HepG2 (cell line): Measurements from ENCODE around the gene CCNG1. TPM values are rescaled to one million over a fixed set of nuclear protein-coding genes. Genes with fewer than 3 reads are reported as not detected.

Source experiments
- ATAC-seq: fragments of 200-7000 bp; cut with Tn5 transposase; 3 replicates; pipeline ENCODE4 v1.9.1; 2020; ENCODE audit warnings: mild to moderate bottlenecking, moderate library complexity
- BruUV-seq: library from RNA; stranded (reverse); fragments of 400-500 nt; replicated peaks from 2 replicates; lab custom pipeline; 2021; lab: Mats Ljungman, UMichigan
- CTCF ChIA-PET: fragments of 300-600 bp; formaldehyde crosslinking; extraction: SDS; loops from one replicate; lab custom pipeline; 2021; ENCODE audit warnings: low total read pairs, inconsistent platforms, low intra/inter-chr PET ratio; lab: Yijun Ruan, JAX
- POLR2A ChIA-PET: fragments of 350-600 bp; sonication (Branson Sonifier 250); formaldehyde crosslinking; loops from one replicate; lab custom pipeline; 2020; ENCODE audit warnings: antibody characterized with exemption, inconsistent platforms; lab: Yijun Ruan, JAX
- DNase-seq: peaks from one replicate; pipeline ENCODE4 v3.0.0-alpha.2; 2015; ENCODE audit warnings: low spot score
- FAIRE-seq: peaks from 3 replicates; lab custom pipeline; 2011; peaks lifted over from hg19 to GRCh38; lab: Jason Lieb, UNC
- H2AFZ ChIP-seq: one replicate; pipeline ENCODE4 v1.6.1; 2011; ENCODE audit warnings: low read length, inconsistent platforms
- H3K27ac ChIP-seq: fragments of 300-600 bp; 3 replicates; pipeline ENCODE4 v1.8.0; 2011; ENCODE audit warnings: mixed run types, mild to moderate bottlenecking, mixed read lengths, low read length, inconsistent platforms; ENCODE audit not compliant: insufficient read depth; ENCODE audit errors: extremely low read length
- H3K27me3 ChIP-seq, 2 experiments: fragments of 200-600 bp in 1 of 2; 2 replicates in 1 of 2; 3 replicates in 1 of 2; pipeline versions ENCODE4 v1.6.0 to v1.8.0; 2011; ENCODE audit warnings: low read length in 2 of 2, mild to moderate bottlenecking in 2 of 2, moderate library complexity in 2 of 2, inconsistent platforms in 1 of 2; ENCODE audit not compliant: insufficient read depth in 2 of 2, control insufficient read depth in 1 of 2
- H3K36me3 ChIP-seq, 2 experiments: fragments of 200-600 bp in 1 of 2; replicated peaks in 1 of 2; 2 replicates in 1 of 2; 3 replicates in 1 of 2; pipeline versions ENCODE4 v1.5.1 to v1.8.0; 2011; ENCODE audit warnings: low read length in 2 of 2, inconsistent platforms in 1 of 2; ENCODE audit not compliant: insufficient read depth in 2 of 2, control insufficient read depth in 1 of 2
- H3K4me1 ChIP-seq: 2 replicates; pipeline ENCODE4 v1.5.1; 2012; ENCODE audit warnings: low read length, inconsistent platforms; ENCODE audit not compliant: insufficient read depth
- H3K4me2 ChIP-seq: 2 replicates; pipeline ENCODE4 v1.6.0; 2011; ENCODE audit warnings: low read depth, low read length, inconsistent platforms
- H3K4me3 ChIP-seq, 3 experiments: fragments of 200-600 bp in 1 of 3; sonication (generic), shearing (Covaris generic) in 1 of 3; replicated peaks in 1 of 3; 2 replicates each; pipeline ENCODE4 v1.5.1; 2011 to 2016; ENCODE audit warnings: low read length in 3 of 3, inconsistent platforms in 2 of 3, low read depth in 2 of 3, mild to moderate bottlenecking in 2 of 3, control low read depth in 1 of 3, mixed read lengths in 1 of 3; ENCODE audit not compliant: insufficient read depth in 1 of 3
- H3K79me2 ChIP-seq: one replicate; pipeline ENCODE4 v1.6.1; 2011; ENCODE audit warnings: low read length, inconsistent platforms; ENCODE audit not compliant: insufficient read depth
- H3K9ac ChIP-seq: 2 replicates; pipeline ENCODE4 v1.6.0; 2011; ENCODE audit warnings: mild to moderate bottlenecking, low read depth, low read length, inconsistent platforms; ENCODE audit not compliant: insufficient read depth
- H3K9me3 ChIP-seq: 2 replicates; pipeline ENCODE4 v1.5.1; 2012; ENCODE audit warnings: mild to moderate bottlenecking, low read length
- H4K20me1 ChIP-seq: 2 replicates; pipeline ENCODE4 v1.6.0; 2011; ENCODE audit warnings: inconsistent platforms, mild to moderate bottlenecking, low read length, moderate library complexity; ENCODE audit not compliant: insufficient read depth
- KLF16 ChIP-seq, 2 experiments: sonication (generic) in 1 of 2; formaldehyde crosslinking in 1 of 2; IDR thresholded peaks; 2 replicates each; pipeline versions ENCODE4 v1.6.1 to v1.8.0; 2016 to 2023; ENCODE audit warnings: missing genetic modification reagents in 2 of 2, missing compliant biosample characterization in 1 of 2
- MTA1 ChIP-seq: sonication (generic); formaldehyde crosslinking; IDR thresholded peaks from 2 replicates; pipeline ENCODE4 v1.4.0; 2020; ENCODE audit warnings: missing genetic modification reagents, mild to moderate bottlenecking, borderline replicate concordance
- NRL ChIP-seq: sonication (generic); formaldehyde crosslinking; IDR thresholded peaks from 2 replicates; pipeline ENCODE4 v1.5.0; 2020; ENCODE audit warnings: missing genetic modification reagents, mild to moderate bottlenecking, moderate library complexity, borderline replicate concordance
- POGZ ChIP-seq: sonication (generic); formaldehyde crosslinking; IDR thresholded peaks from 2 replicates; pipeline ENCODE4 v1.4.0; 2020; ENCODE audit warnings: mild to moderate bottlenecking, missing genetic modification reagents
- RFX1 ChIP-seq: fragments of 450-650 bp; IDR thresholded peaks from 2 replicates; pipeline ENCODE4 v1.6.1; 2017
- ZFP36L1 ChIP-seq: sonication (generic); formaldehyde crosslinking; IDR thresholded peaks from 2 replicates; pipeline ENCODE4 v1.8.0; 2022; ENCODE audit warnings: mild to moderate bottlenecking, missing genetic modification reagents, moderate library complexity
- WGBS: methylation state at CpG from one replicate; pipeline ENCODE4 v1.1.6; 2017; ENCODE audit warnings: low lambda C conversion rate; 5-methylcytosine and 5-hydroxymethylcytosine counted together
- in situ Hi-C: cut with HindIII; loops from 2 replicates; pipeline ENCODE4 v1.10.0; 2017; ENCODE audit warnings: low pct_unique_long_range_greater_than_20kb; ENCODE audit not compliant: extremely low pct_ligation_motif_present
- intact Hi-C: fragments of 100-400 bp; cut with micrococcal nuclease; formaldehyde crosslinking; loops from one replicate; pipeline ENCODE4 v1.10.0; 2022; ENCODE audit not compliant: unreplicated experiment
- polyA plus RNA-seq, 8 experiments: library from polyadenylated mRNA; depleted of rRNA in 3 of 8; stranded (reverse) in 7 of 8; unstranded in 1 of 8; fragments of >200 nt; fragmentation: Illumina TruSeq in 4 of 8; extraction: Trizol in 4 of 8; gene quantifications; 2 replicates each; pipeline versions ENCODE4 v1.2.1 to v1.2.3, GENCODE V29; 2011 to 2016; ENCODE audit warnings: low read depth in 4 of 8, missing spikeins in 1 of 8, mixed read lengths in 1 of 8; ENCODE audit not compliant: insufficient read depth in 1 of 8
- total RNA-seq, 5 experiments: library from RNA; depleted of rRNA; stranded (reverse); fragments of >200 nt; fragmentation: Illumina TruSeq; extraction: Trizol; gene quantifications; 2 replicates each; pipeline ENCODE4 v1.2.3, GENCODE V29; 2016; ENCODE audit warnings: low read depth in 1 of 5
- TF ChIP-seq, protein P1 (sequence below): sonication (generic); formaldehyde crosslinking; IDR thresholded peaks from 2 replicates; pipeline ENCODE4 v1.5.1; 2020; ENCODE audit warnings: missing genetic modification reagents, mild to moderate bottlenecking, borderline replicate concordance
- TF ChIP-seq, protein P2 (sequence below): sonication (generic); formaldehyde crosslinking; IDR thresholded peaks from 2 replicates; pipeline ENCODE4 v1.5.0; 2020; ENCODE audit warnings: missing genetic modification reagents
- TF ChIP-seq, protein P3 (sequence below): sonication (generic); formaldehyde crosslinking; IDR thresholded peaks from 2 replicates; pipeline ENCODE4 v1.5.0; 2020; ENCODE audit warnings: mild to moderate bottlenecking, missing genetic modification reagents
- TF ChIP-seq, protein P4 (sequence below): sonication (generic); formaldehyde crosslinking; IDR thresholded peaks from 2 replicates; pipeline ENCODE4 v1.5.0; 2020; ENCODE audit warnings: missing genetic modification reagents

Gene CCNG1
- total and polyA plus RNA-seq, 2 of the 13 experiments (the other 11 are each of a cell fraction or from before 2014, with no cell fraction given) = 181 to 353 TPM

DNA sequence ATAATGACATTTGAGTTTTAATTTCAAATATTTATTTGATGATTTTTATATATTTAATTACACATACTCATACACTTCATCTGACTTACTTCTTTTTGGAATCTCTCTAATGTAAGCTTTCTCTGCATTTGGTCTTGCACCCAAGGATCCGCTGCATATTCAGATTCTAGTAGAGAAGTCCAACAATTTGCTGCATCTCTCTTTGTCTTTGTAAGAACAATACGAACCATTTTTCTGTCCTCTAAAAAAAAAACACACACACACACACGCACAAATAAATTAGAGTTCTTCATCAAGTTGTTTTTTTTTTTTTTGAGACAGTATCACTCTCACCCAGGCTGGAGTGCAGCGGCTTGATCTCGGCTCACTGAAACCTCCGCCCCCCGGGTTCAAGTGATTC lies 19.4 kb downstream of the CCNG1 start (continued):
- TF ChIP-seq, protein P1, sequence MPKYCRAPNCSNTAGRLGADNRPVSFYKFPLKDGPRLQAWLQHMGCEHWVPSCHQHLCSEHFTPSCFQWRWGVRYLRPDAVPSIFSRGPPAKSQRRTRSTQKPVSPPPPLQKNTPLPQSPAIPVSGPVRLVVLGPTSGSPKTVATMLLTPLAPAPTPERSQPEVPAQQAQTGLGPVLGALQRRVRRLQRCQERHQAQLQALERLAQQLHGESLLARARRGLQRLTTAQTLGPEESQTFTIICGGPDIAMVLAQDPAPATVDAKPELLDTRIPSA (CRISPR knock-in tag) = no peak

DNA sequence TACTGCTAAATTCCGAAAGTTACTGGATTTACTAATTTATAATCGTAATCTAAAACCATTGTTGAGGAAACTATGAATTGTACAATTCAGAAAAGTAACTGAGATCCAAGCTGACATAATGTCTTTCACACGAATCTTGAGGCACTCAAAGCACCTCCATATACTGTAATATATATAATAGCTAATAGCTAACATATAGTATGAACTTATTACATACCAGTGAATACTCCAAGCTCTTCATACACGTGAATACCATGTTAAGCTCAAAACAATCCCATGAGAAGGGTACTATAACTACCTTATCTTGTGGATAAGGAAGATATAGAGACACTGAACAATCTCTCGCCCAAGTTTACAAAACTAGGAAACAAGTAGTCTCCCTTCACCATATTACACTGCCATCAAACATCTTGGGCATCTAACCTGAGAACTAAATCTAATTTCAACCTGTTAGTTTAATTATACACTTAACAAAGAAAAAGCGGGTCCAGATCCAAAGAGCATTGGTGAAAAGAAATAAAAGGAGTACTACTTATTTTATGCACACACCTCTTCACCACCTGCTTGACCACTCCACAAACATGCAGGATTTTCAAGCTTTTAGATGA lies 21.5 kb downstream of the CCNG1 start:
- FAIRE-seq (no peak), ATAC-seq (no peak), DNase-seq (no peak)
- Histone ChIP-seq H3K27ac (peak overlapping the region; percentile 100), H2AFZ (no peak overlapping the region), H3K4me2 (peak overlapping the region; percentile 79), H3K9ac (peak overlapping the region; percentile 99), H3K9me3 (no peaks in the 10 kb centered on the region), H3K27me3 (peaks cover 0 to 4% of the 10 kb centered on the region in 2 experiments; a peak in 1 of 5 replicates), H3K36me3 (peaks cover 2 to 9% of the 10 kb centered on the region in 2 experiments; a peak in 3 of 5 replicates), H3K4me3 (peak overlapping the region; percentile 68 to 88 (median 86)), H4K20me1 (no peaks in the 10 kb centered on the region), H3K79me2 (peaks cover 56% of the 10 kb centered on the region), H3K4me1 (peaks cover 32% of the 10 kb centered on the region)
- ChIA-PET CTCF (no interaction called here), POLR2A (interaction anchor here (0.9 to 5.8 kb wide), 6 partner anchors 9 to 48 kb away, joined by 3 to 182 read pairs (median 15); partner anchors contain the start of genes CCNG1 and MAT2B)
- intact Hi-C loops = loop anchor here (1.0 kb wide), 1 partner anchor 19 kb away; no protein-coding TSS in a partner anchor
- TF ChIP-seq ZFP36L1 (CRISPR knock-in tag) (peak; percentile 3; the same call in 1 of the 2 replicates), POGZ (no peak)
- in situ Hi-C loops = no loop called here
- WGBS = 4% methylated on average over 6 of the region's 6 CpGs
- BruUV-seq = no TSS peak

DNA sequence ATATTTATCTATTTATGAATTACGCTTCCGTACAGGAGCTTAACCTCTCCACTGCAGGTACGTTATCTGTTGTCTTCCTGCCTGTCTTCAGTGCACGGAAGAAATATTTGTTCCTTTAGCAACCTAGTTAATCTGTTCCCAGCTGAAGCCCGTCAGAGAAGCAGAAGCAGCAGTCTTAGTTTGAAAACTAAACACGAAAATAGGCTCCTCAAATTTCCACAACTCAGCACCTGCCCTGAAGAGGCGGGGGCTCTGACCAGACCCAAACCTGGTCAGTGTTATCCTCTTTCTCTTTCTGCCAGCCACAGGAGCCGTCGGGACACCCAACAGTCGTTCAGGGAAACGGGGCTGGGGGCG lies 22.0 kb downstream of the CCNG1 start:
- no TSS peak for BruUV-seq
- in situ Hi-C loops = no loop called here
- H3K4me3 ChIP-seq = peak overlapping the region; percentile 68 to 88 (median 86)
- TF ChIP-seq RFX1 (no peak), MTA1 (CRISPR knock-in tag) (no peak), NRL (no peak), KLF16 (CRISPR knock-in tag; IDR thresholded peaks at IDR 0.05) (no peak)
- TF ChIP-seq, protein P2, sequence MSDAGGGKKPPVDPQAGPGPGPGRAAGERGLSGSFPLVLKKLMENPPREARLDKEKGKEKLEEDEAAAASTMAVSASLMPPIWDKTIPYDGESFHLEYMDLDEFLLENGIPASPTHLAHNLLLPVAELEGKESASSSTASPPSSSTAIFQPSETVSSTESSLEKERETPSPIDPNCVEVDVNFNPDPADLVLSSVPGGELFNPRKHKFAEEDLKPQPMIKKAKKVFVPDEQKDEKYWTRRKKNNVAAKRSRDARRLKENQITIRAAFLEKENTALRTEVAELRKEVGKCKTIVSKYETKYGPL (CRISPR knock-in tag) = no peak
- TF ChIP-seq, protein P3, sequence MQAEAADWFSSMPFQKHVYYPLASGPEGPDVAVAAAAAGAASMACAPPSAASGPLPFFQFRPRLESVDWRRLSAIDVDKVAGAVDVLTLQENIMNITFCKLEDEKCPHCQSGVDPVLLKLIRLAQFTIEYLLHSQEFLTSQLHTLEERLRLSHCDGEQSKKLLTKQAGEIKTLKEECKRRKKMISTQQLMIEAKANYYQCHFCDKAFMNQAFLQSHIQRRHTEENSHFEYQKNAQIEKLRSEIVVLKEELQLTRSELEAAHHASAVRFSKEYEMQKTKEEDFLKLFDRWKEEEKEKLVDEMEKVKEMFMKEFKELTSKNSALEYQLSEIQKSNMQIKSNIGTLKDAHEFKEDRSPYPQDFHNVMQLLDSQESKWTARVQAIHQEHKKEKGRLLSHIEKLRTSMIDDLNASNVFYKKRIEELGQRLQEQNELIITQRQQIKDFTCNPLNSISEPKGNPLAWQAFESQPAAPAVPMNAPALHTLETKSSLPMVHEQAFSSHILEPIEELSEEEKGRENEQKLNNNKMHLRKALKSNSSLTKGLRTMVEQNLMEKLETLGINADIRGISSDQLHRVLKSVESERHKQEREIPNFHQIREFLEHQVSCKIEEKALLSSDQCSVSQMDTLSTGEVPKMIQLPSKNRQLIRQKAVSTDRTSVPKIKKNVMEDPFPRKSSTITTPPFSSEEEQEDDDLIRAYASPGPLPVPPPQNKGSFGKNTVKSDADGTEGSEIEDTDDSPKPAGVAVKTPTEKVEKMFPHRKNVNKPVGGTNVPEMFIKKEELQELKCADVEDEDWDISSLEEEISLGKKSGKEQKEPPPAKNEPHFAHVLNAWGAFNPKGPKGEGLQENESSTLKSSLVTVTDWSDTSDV (CRISPR knock-in tag) = no peak
- TF ChIP-seq, protein P4, sequence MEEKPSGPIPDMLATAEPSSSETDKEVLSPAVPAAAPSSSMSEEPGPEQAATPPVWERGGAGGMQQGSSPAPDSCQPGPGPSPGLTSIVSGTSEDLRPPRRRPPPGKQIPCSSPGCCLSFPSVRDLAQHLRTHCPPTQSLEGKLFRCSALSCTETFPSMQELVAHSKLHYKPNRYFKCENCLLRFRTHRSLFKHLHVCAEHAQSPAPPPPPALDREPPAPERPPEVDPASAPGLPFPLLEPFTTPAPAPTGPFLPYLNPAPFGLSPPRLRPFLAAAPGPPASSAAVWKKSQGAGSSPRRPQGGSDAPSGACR (CRISPR knock-in tag) = no peak

More for the DNA sequence above, 22.0 kb downstream of the CCNG1 start:
- ATAC-seq (no peak), FAIRE-seq (no peak), DNase-seq (no peak)
- H3K27ac ChIP-seq = peak overlapping the region; percentile 100
- no peaks in the 10 kb centered on the region for H4K20me1 ChIP-seq
- H3K36me3 ChIP-seq = peaks cover 2 to 9% of the 10 kb centered on the region in 2 experiments; a peak in 3 of 5 replicates
- H2AFZ ChIP-seq = no peak overlapping the region
- WGBS = 1% methylated on average over 11 of the region's 12 CpGs
- H3K79me2 ChIP-seq = peaks cover 59% of the 10 kb centered on the region
- intact Hi-C loops = no loop called here
- POLR2A ChIA-PET = interaction anchor here (0.9 to 5.8 kb wide), 8 partner anchors 9 to 47 kb away, joined by 3 to 182 read pairs (median 10); partner anchors contain the start of genes CCNG1 and MAT2B
- H3K27me3 ChIP-seq = peaks cover 0 to 4% of the 10 kb centered on the region in 2 experiments; a peak in 1 of 5 replicates
- CTCF ChIA-PET = no interaction called here
- H3K9ac ChIP-seq = peak overlapping the region; percentile 99
- H3K9me3 ChIP-seq = no peaks in the 10 kb centered on the region
- peak overlapping the region; percentile 79 for H3K4me2 ChIP-seq
- peaks cover 32% of the 10 kb centered on the region for H3K4me1 ChIP-seq
